Measurements from ENCODE around the gene ADCK1.

DNA sequence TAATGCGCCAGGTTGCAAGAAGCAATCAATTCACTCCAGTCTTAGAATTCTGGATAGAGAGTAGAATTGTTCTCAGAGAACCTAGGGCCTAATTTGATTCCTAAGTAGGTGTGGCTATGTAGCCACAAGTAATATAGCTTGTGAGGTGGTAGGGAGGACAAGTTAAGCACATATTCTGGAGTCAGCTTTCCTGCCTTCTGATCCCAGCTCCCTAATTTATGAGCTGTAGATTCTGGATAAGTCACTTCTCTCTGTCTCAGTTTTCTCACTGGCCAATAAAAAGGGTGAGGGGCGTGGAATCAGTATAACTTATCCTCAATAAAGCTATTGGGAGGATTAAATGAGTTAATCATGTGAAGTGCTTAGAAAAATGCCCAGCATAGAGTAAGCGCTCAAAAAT lies 35.9 kb upstream of the ADCK1 start:
- TF ChIP-seq, protein P1, sequence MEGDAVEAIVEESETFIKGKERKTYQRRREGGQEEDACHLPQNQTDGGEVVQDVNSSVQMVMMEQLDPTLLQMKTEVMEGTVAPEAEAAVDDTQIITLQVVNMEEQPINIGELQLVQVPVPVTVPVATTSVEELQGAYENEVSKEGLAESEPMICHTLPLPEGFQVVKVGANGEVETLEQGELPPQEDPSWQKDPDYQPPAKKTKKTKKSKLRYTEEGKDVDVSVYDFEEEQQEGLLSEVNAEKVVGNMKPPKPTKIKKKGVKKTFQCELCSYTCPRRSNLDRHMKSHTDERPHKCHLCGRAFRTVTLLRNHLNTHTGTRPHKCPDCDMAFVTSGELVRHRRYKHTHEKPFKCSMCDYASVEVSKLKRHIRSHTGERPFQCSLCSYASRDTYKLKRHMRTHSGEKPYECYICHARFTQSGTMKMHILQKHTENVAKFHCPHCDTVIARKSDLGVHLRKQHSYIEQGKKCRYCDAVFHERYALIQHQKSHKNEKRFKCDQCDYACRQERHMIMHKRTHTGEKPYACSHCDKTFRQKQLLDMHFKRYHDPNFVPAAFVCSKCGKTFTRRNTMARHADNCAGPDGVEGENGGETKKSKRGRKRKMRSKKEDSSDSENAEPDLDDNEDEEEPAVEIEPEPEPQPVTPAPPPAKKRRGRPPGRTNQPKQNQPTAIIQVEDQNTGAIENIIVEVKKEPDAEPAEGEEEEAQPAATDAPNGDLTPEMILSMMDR (IDR thresholded peaks at IDR 0.05), result no peak
- TF ChIP-seq POLR2A (IDR thresholded peaks at IDR 0.05) (no peak), EP300 (IDR thresholded peaks at IDR 0.05) (no peak)
